ENCODE results near the gene SLC26A11.

SLC26A11 gene

DNA sequence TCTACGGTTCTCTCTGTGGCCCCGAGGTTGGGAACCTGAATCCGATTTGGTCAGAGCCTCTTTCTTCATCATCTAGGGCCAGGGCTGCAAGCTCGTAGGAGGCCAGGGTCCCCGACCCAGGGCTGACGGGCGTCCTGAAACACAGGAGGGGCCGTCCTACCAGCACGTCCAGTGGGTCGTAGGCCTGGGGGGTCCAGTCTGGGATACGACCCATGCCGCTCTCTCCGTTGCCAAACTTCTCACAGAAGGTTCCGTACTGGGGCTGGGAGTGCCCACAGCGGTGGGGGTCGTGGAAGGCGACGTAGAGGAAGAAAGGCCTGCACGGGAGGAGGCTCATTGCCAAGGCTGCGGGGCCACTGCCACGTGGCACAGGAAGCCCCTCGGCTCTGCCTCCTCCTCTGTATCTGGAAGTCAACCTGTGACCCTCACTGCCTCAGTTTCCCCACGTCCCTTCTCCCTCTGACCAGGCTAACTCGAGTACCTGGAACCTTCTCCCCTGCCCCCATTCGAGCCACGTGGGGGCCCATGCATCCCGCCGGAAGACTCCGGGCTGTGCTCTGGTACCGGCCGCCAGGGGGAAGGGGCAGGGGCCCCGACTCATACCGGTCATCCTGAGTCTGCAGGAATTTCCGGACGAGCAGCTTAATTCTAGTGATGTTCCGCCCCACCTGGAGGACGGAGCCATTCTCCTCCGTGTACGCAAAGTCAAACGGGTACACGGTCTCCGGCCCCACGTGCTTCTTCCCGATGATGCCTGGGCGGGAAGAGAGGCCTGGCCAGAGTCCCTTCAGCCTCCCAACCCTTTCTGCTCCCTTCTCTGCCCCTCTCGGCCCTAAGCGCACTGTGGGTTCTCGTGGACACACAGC is 6.0 kb upstream of the SLC26A11 start:
- H3K27ac ChIP-seq: no peak overlapping the region

DNA sequence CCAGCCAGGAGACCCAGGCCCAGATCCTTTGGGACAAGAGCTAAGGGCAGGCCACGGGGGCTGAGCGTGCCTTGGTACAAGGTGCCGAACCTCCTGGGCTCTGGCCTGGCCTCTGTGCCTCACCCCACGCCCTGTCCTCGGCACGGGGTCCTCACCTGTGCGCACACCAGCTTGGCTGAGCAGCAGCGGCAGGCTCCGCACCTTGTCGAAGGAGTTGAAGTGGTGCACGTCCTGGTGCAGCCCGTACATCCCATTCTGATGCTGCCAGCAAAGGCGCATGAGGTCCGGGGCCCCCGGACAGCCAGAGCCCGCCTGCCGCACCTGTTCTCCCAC is 5.4 kb upstream of the SLC26A11 start:
- no peak overlapping the region for H3K27ac ChIP-seq
- TF ChIP-seq, protein P1, sequence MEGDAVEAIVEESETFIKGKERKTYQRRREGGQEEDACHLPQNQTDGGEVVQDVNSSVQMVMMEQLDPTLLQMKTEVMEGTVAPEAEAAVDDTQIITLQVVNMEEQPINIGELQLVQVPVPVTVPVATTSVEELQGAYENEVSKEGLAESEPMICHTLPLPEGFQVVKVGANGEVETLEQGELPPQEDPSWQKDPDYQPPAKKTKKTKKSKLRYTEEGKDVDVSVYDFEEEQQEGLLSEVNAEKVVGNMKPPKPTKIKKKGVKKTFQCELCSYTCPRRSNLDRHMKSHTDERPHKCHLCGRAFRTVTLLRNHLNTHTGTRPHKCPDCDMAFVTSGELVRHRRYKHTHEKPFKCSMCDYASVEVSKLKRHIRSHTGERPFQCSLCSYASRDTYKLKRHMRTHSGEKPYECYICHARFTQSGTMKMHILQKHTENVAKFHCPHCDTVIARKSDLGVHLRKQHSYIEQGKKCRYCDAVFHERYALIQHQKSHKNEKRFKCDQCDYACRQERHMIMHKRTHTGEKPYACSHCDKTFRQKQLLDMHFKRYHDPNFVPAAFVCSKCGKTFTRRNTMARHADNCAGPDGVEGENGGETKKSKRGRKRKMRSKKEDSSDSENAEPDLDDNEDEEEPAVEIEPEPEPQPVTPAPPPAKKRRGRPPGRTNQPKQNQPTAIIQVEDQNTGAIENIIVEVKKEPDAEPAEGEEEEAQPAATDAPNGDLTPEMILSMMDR (conservative IDR thresholded peaks at IDR 0.05): no peak

More for the DNA sequence above, 6.0 kb upstream of the SLC26A11 start:
- TF ChIP-seq, protein P1 (conservative IDR thresholded peaks at IDR 0.05): no peak

DNA sequence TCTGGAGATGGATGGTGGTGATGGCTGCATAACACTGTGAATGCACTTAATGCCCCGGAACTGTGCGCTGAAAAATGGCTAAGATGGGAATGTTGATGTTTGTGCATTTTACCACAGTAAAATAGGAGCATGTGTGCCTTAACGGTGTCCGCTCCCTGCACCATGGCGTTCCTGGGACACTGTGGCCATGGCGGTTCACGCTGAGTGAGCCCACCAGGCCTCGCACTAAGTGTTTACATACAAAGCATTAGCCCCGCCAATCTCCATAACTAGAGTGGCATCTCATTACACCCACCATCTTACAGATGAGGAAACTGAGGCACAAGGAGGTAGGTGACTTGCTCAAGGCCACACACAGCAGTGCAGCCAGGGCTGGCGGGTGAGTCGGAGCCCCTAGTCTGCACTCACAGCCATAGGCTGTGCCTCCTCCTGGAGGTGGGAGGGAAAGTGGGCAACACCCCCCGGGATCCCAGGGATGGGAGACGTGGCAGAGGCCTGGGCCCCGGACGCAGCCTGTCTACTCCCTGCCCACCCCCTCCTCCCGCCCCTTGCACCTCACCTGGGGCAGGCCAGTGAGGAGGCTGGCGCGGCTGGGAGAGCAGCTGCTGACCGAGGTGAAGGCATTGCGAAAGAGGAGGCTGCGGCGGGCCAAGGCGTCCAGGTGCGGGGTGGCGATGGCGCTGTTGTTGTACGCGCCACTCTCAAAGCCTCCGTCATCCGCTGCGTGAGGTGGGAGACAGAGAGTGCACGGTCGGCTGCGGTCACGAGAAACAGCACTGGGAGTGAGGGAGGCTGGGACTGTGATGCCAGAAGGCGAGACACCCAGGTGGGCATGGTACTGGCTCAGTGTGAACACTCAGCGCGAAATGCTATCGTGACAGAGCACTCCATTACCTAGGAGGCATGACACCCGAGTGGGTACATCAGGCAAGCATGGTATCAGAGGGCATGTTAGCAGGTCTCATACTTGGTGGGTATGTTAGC is 3.5 kb upstream of the SLC26A11 start:
- no peak overlapping the region for H3K27ac ChIP-seq
- TF ChIP-seq, protein P1 (conservative IDR thresholded peaks at IDR 0.05): no peak

DNA sequence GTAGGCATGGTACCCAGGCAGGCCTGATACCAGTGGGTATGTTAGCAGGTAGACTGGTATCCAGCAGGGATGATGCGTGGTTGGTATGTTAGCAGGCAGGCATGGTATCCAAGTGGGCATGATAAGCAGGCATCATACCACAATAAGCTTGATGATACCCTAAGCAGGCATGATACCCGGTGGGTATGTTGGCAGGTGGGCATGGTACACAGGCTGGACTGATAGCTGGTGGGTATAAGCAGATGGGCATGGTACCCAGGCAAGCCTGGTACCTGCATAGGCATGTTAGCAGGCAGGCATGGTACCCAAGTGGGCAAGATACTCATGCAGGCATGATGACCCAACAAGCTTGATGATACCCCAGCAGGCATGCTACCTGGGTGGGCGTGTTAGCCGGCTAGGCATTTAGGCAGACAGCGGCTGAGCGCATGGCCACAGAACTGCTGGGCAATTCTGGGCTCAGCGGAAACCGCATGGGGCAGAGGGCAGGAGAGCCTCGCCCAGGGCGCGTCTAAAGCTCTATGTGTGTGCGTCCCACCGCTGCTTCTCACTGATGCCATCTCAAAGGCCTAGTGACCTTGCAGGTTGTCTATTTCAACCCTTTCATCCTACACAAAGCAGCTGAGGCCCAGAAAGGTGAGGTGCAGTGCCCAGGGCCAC is 2.4 kb upstream of the SLC26A11 start:
- TF ChIP-seq, protein P1 (conservative IDR thresholded peaks at IDR 0.05): no peak
- no peak overlapping the region for H3K27ac ChIP-seq

DNA sequence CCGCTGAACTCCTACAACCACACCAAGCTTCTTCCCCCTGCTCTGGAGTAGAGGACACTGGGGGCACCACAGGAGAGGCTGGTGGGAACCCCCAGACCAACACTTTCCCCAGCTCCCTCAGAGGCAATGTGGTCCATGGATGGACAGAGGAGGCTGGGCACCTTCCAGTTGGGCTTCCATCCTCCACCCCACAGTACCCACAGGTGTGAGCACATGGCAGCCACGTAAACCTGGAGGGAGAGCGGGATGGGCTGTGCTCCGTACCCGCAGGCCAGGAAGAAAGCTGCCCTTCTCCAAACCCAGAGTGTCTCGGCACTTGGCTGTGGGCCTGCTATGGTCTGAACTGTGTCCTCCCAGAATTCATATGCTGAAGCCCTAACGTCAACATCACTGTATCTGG is 1.8 kb upstream of the SLC26A11 start:
- peak overlapping the region; percentile 95 for H3K27ac ChIP-seq
- TF ChIP-seq, protein P1 (conservative IDR thresholded peaks at IDR 0.05): no peak

DNA sequence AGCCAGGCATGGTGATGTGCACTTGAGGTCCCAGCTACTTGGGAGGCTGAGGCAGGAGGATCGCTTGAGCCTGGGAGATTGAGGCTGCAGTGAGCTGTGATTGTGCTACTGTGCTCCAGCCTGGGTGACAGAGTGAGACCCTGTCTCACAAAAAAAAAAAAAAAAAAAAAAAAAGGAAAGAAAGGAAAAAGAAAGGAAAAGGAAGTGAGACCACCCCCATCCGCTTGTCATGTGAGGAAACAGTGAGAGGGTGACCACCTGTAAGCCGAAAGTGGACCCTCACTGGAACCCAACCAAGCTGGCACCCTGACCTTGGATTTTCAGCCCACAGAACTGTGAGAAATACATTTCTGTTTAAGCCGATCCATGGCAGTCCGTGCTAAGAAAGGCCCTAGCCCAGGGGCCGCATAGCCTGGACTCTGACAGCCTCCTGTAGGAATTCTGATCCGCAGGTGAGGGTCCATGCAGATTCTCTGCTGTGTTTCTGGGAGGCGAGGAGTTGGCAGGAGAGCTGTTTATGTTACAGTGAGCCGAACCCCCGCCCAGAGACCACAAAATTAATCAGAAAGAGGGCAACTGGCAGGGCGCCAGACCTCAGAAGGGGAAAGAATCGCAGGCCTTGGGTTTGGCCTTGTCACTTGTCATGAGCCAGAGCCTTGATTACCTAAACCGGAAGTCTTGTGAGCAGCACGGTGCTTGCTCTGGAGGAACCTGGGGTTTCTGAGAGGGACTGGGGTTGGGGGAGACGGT is 1.0 kb upstream of the SLC26A11 start:
- TF ChIP-seq, protein P1 (conservative IDR thresholded peaks at IDR 0.05): no peak
- H3K27ac ChIP-seq: peak overlapping the region; percentile 95
